Smooth muscle cell (in vitro differentiated cells): ENCODE data around the gene ZBTB38. TPM values are rescaled to one million over a fixed set of nuclear protein-coding genes. Genes with fewer than 3 reads are reported as not detected.
A peak's percentile ranks its signal among the peaks of the same experiment; 100 is the strongest.

Source experiments
- DNase-seq: peaks from one replicate; lab custom pipeline; 2025; ENCODE audit not compliant: unreplicated experiment; lab: John Stamatoyannopoulos, UW
- H2AFZ ChIP-seq: fragments of 200-600 bp; sonication (generic); 2 replicates; pipeline ENCODE4 v1.6.0; 2016; ENCODE audit warnings: antibody characterized with exemption, low read depth, mild to moderate bottlenecking
- H3F3A ChIP-seq: fragments of 200-600 bp; sonication (generic); 2 replicates; pipeline ENCODE4 v1.6.0; 2017; ENCODE audit warnings: antibody characterized with exemption, low read depth
- H3K27ac ChIP-seq: fragments of 200-600 bp; sonication (generic); 2 replicates; pipeline ENCODE4 v1.5.1; 2016; ENCODE audit warnings: low read depth, mild to moderate bottlenecking
- H3K27me3 ChIP-seq: fragments of 200-600 bp; sonication (generic); 2 replicates; pipeline ENCODE4 v1.6.1; 2016; ENCODE audit warnings: low read depth, mild to moderate bottlenecking
- H3K36me3 ChIP-seq: fragments of 200-600 bp; sonication (generic); 2 replicates; pipeline ENCODE4 v1.5.1; 2016; ENCODE audit warnings: low read depth
- H3K4me1 ChIP-seq: fragments of 200-600 bp; sonication (generic); 2 replicates; pipeline ENCODE4 v1.5.1; 2016; ENCODE audit warnings: low read depth
- H3K4me2 ChIP-seq: fragments of 200-600 bp; sonication (generic); 2 replicates; pipeline ENCODE4 v1.6.0; 2016; ENCODE audit warnings: mild to moderate bottlenecking
- H3K4me3 ChIP-seq: fragments of 200-600 bp; sonication (generic); 2 replicates; pipeline ENCODE4 v1.5.1; 2016; ENCODE audit warnings: mild to moderate bottlenecking
- H3K79me2 ChIP-seq: fragments of 200-600 bp; sonication (generic); 2 replicates; pipeline ENCODE4 v1.6.0; 2016; ENCODE audit warnings: low read depth, mild to moderate bottlenecking
- H3K9ac ChIP-seq: fragments of 200-600 bp; sonication (generic); 2 replicates; pipeline ENCODE4 v1.6.0; 2016; ENCODE audit warnings: low read depth
- H3K9me3 ChIP-seq: fragments of 200-600 bp; sonication (generic); replicated peaks from 2 replicates; pipeline ENCODE4 v1.5.1; 2016; ENCODE audit warnings: low read depth
- H4K20me1 ChIP-seq: fragments of 200-600 bp; sonication (generic); 2 replicates; pipeline ENCODE4 v1.6.0; 2016; ENCODE audit warnings: low read depth
- WGBS: methylation state at CpG from one replicate; pipeline ENCODE4 v1.1.7; 2016; ENCODE audit warnings: low lambda C conversion rate; 5-methylcytosine and 5-hydroxymethylcytosine counted together
- polyA plus RNA-seq: library from polyadenylated mRNA; unstranded; fragments of >200 nt; fragmentation: Nextera tagmentation; extraction: Ambion mirVana; gene quantifications from 2 replicates; pipeline ENCODE4 v1.2.1, GENCODE V29; 2016
- total RNA-seq: library from RNA; depleted of rRNA; stranded (reverse); fragments of >200 nt; gene quantifications from 2 replicates; pipeline ENCODE4 v1.2.3, GENCODE V29; 2014
- TF ChIP-seq, protein P1 (sequence below): fragments of 200-600 bp; sonication (generic); IDR thresholded peaks from 2 replicates; pipeline ENCODE4 v1.5.1; 2017; ENCODE audit warnings: borderline replicate concordance, mild to moderate bottlenecking, antibody characterized with exemption; ENCODE audit not compliant: insufficient read depth, poor library complexity, severe bottlenecking

Gene ZBTB38
- total and polyA plus RNA-seq, 2 experiments from 2014 or later: 21.7 to 68.0 TPM

DNA sequence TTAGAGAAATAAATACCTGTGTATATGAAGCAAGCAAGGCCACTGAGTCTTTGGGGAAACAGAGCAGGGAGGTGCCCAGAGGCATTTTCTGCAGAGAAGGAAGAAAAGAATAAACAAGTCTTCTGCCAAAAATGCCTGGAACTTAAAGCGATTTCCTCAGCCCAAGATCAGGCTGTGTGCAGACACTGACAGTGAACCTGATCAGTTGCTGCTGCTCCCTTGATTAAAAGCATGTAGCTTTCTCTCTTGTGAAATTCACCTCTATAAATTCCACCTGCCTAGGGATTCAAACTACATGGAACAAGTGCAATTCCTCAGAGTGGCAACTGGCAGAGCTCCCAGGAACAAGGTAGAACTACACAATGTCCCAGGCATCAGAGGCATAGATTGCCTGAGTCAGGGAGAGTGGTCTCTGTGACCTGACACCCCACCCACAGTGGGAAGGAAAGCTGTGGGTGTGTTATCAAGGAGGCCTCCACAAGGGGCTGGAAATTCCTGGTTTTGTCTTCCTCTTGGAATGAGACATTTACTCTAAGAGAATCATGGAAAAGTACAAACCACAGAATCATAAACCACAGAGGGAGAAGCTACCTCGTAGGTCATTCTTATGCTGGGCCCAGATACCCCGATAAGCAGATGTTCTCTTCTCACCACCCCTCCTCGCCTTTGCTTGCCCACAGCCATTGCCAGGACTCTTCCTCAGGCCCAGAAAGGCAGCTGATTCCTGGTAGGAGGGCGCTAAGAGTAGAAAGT is 1.8 kb upstream of the ZBTB38 start:
- TF ChIP-seq, protein P1, sequence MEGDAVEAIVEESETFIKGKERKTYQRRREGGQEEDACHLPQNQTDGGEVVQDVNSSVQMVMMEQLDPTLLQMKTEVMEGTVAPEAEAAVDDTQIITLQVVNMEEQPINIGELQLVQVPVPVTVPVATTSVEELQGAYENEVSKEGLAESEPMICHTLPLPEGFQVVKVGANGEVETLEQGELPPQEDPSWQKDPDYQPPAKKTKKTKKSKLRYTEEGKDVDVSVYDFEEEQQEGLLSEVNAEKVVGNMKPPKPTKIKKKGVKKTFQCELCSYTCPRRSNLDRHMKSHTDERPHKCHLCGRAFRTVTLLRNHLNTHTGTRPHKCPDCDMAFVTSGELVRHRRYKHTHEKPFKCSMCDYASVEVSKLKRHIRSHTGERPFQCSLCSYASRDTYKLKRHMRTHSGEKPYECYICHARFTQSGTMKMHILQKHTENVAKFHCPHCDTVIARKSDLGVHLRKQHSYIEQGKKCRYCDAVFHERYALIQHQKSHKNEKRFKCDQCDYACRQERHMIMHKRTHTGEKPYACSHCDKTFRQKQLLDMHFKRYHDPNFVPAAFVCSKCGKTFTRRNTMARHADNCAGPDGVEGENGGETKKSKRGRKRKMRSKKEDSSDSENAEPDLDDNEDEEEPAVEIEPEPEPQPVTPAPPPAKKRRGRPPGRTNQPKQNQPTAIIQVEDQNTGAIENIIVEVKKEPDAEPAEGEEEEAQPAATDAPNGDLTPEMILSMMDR: no peak
- WGBS: 21% methylated on average over 5 of the region's 5 CpGs
- no peak overlapping the region for H2AFZ ChIP-seq

DNA sequence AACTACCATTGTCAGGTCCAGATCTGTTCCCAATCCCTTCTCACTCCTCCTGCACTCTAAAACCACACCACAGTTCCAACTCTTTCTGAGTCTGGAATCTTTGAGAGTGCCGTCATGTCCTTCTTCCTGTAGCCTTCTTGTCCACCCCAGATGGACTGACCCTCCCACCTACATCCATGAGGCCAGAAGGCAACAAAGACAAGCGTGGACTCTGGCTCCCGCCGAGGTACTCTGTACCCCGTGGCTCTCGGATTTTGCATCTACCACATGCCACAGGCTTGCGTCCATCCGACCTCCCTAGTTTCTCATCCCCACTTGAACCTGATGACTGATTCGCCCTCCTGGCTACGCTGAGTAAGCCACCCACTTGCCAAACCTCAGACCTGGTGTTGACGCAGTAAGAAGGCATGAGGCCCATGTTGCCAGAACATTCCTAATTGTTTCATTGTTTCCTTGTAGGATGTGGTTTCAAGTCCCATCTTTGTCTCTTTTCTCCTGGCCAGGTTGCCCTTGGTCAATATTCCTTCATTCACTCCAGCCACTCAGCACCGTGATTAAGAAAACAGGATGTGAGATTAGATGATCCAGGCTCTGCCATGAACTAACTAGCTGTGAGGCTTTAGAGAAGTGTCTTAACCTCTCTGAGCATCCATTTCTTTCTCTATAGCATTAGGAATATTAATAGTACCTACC is 1.1 kb upstream of the ZBTB38 start:
- no peaks in the 10 kb centered on the region for H4K20me1 ChIP-seq
- peaks cover 16% of the 10 kb centered on the region for H3K79me2 ChIP-seq
- H3K4me3 ChIP-seq: no peak overlapping the region
- peaks cover 22% of the 10 kb centered on the region for H3K4me1 ChIP-seq
- peak overlapping the region; percentile 100 for H3K27ac ChIP-seq
- DNase-seq: no peak
- peak overlapping the region; percentile 98 for H3K9ac ChIP-seq
- no peaks in the 10 kb centered on the region for H3K9me3 ChIP-seq
- H3K36me3 ChIP-seq: no peaks in the 10 kb centered on the region
- TF ChIP-seq, protein P1: no peak
- WGBS: 31% methylated on average over 12 of the region's 12 CpGs
- peak overlapping the region; percentile 71 for H3K4me2 ChIP-seq
- no peak overlapping the region for H2AFZ ChIP-seq
- no peaks in the 10 kb centered on the region for H3K27me3 ChIP-seq
- H3F3A ChIP-seq: peaks cover 20% of the 10 kb centered on the region

More for the DNA sequence above, 1.8 kb upstream of the ZBTB38 start:
- Histone ChIP-seq H3K4me3 (no peak overlapping the region), H3K4me1 (peaks cover 22% of the 10 kb centered on the region), H4K20me1 (no peaks in the 10 kb centered on the region), H3F3A (peaks cover 20% of the 10 kb centered on the region), H3K9me3 (no peaks in the 10 kb centered on the region), H3K27me3 (no peaks in the 10 kb centered on the region), H3K79me2 (peaks cover 9% of the 10 kb centered on the region), H3K9ac (peak overlapping the region; percentile 98), H3K36me3 (no peaks in the 10 kb centered on the region), H3K4me2 (peak overlapping the region; percentile 71), H3K27ac (peak overlapping the region; percentile 100)
- no peak for DNase-seq

DNA sequence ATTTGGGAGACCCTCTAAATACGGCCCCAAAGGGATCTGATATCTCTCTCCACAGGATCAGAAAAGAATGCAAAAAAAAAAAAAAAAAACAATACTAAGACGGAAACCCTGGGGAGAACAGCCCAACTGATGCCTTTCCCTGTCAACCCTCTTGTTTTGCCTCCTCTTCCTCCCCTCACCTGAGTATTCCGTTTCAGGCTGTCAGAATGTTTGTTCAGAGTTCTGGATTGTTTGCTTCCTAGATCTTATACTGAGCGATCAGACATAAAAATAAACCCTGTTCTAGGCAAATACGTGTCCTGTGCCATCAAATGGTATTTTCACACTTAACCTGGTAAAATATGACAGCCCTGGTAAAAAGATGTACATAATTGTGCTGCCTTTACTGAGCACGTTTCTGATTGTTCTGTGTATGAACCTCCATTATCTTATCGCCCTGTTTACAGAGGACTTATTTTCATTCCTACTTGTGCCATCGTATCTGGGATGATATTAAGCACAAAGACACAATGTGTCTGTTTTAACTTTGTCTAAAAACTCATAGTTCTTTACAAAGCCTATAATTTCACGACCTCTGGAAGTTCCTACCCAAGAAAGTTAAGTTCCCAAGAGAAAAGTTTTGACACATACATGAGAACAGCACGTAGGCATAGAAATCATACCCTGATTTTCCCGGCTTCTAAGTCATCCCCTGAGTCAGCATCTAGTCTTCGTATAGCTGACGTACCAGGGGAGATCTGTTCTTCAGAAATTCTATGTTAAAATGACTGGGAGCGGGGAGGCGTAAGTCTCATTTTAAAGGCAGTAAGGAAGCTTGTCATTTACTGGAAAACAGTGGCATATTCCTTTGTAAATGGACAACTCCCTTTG is 856 bp downstream of the ZBTB38 start:
- Histone ChIP-seq H2AFZ (no peak overlapping the region), H3K4me2 (peak overlapping the region; percentile 85), H4K20me1 (no peaks in the 10 kb centered on the region), H3K79me2 (peaks cover 27% of the 10 kb centered on the region), H3K27me3 (no peaks in the 10 kb centered on the region), H3F3A (peaks cover 20% of the 10 kb centered on the region), H3K4me1 (peaks cover 22% of the 10 kb centered on the region), H3K9me3 (no peaks in the 10 kb centered on the region), H3K36me3 (no peaks in the 10 kb centered on the region), H3K9ac (peak overlapping the region; percentile 98), H3K4me3 (peak overlapping the region; percentile 39), H3K27ac (peak overlapping the region; percentile 100)
- DNase-seq: no peak
- 25% methylated on average over 15 of the region's 15 CpGs for WGBS
- TF ChIP-seq, protein P1: no peak
